CD14-positive monocyte (primary cell): ENCODE data around the gene FRMD4A. TPM values are rescaled to one million over a fixed set of nuclear protein-coding genes. Genes with fewer than 3 reads are reported as not detected.

Experiments used
- DNase-seq, 3 donors: peaks; one replicate each; pipeline ENCODE4 v3.0.0-alpha.2; 2011 to 2022
- H2AFZ ChIP-seq: 2 replicates; pipeline ENCODE4 v1.6.0; 2012; ENCODE audit warnings: mild to moderate bottlenecking, low read depth, low read length, inconsistent platforms; ENCODE audit not compliant: insufficient read depth, poor library complexity, severe bottlenecking
- H3K27ac ChIP-seq, 2 donors: 1 replicate in 1 of 2; 2 replicates in 1 of 2; pipeline ENCODE4 v1.5.1; 2012 to 2013; ENCODE audit warnings: low read length in 2 of 2, control low read depth in 1 of 2, inconsistent platforms in 1 of 2, low read depth in 1 of 2, mild to moderate bottlenecking in 1 of 2
- H3K27me3 ChIP-seq, 2 donors: one replicate each; pipeline versions ENCODE4 v1.6.0 to v1.6.1; 2011 to 2013; ENCODE audit warnings: low read length in 2 of 2; ENCODE audit not compliant: control insufficient read depth in 2 of 2, insufficient read depth in 2 of 2
- H3K36me3 ChIP-seq, 2 donors: replicated peaks in 1 of 2; 1 replicate in 1 of 2; 2 replicates in 1 of 2; pipeline versions ENCODE4 v1.5.1 to v1.6.1; 2012 to 2013; ENCODE audit warnings: low read length in 2 of 2, control low read depth in 1 of 2, inconsistent platforms in 1 of 2, mild to moderate bottlenecking in 1 of 2; ENCODE audit not compliant: insufficient read depth in 2 of 2, control insufficient read depth in 1 of 2
- H3K4me1 ChIP-seq, 2 donors: 1 replicate in 1 of 2; 2 replicates in 1 of 2; pipeline versions ENCODE4 v1.5.1 to v1.6.1; 2012 to 2013; ENCODE audit warnings: low read length in 2 of 2, control low read depth in 1 of 2, inconsistent platforms in 1 of 2, mild to moderate bottlenecking in 1 of 2, moderate library complexity in 1 of 2; ENCODE audit not compliant: insufficient read depth in 2 of 2, control insufficient read depth in 1 of 2
- H3K4me2 ChIP-seq: replicated peaks from 2 replicates; pipeline ENCODE3; 2012; ENCODE audit warnings: low read length, moderate library complexity, mild to moderate bottlenecking; ENCODE audit not compliant: poor library complexity, severe bottlenecking; ENCODE audit errors: extremely low read depth
- H3K4me3 ChIP-seq, 3 experiments: fragments of 200-600 bp in 1 of 3; sonication (generic) in 1 of 3; replicated peaks in 1 of 3; 1 replicate in 2 of 3; 2 replicates in 1 of 3; pipeline ENCODE4 v1.5.1; 2011 to 2013; ENCODE audit warnings: low read length in 3 of 3, mild to moderate bottlenecking in 3 of 3, control low read depth in 2 of 3, low read depth in 2 of 3, inconsistent platforms in 1 of 3, moderate library complexity in 1 of 3
- H3K79me2 ChIP-seq: 2 replicates; pipeline ENCODE4 v1.6.0; 2012; ENCODE audit warnings: mild to moderate bottlenecking, control low read depth, inconsistent platforms, low read length, moderate library complexity; ENCODE audit not compliant: insufficient read depth
- H3K9ac ChIP-seq: 2 replicates; pipeline ENCODE4 v1.6.0; 2017; ENCODE audit warnings: low read length, mild to moderate bottlenecking; ENCODE audit not compliant: insufficient read depth, poor library complexity, severe bottlenecking
- H3K9me3 ChIP-seq, 2 donors: replicated peaks in 1 of 2; 1 replicate in 1 of 2; 2 replicates in 1 of 2; pipeline versions ENCODE4 v1.5.1 to v1.6.1; 2012 to 2013; ENCODE audit warnings: low read length in 2 of 2, control low read depth in 1 of 2; ENCODE audit not compliant: control insufficient read depth in 1 of 2, insufficient read depth in 1 of 2
- H4K20me1 ChIP-seq: 2 replicates; pipeline ENCODE4 v1.6.0; 2012; ENCODE audit warnings: mild to moderate bottlenecking, low read length, control low read depth, moderate library complexity; ENCODE audit not compliant: insufficient read depth
- H3K27ac Mint-ChIP-seq, 7 donors: one replicate each; pipeline ENCODE4 v1.8.0; 2020; ENCODE audit warnings: mild to moderate bottlenecking in 7 of 7, mixed read lengths in 7 of 7, moderate library complexity in 6 of 7, inconsistent platforms in 2 of 7
- H3K27me3 Mint-ChIP-seq, 3 donors: one replicate each; pipeline ENCODE4 v1.8.0; 2021 to 2022; ENCODE audit warnings: low read depth in 3 of 3, mild to moderate bottlenecking in 3 of 3, mixed read lengths in 3 of 3, moderate library complexity in 3 of 3, inconsistent platforms in 1 of 3
- H3K36me3 Mint-ChIP-seq, 2 donors: one replicate each; pipeline ENCODE4 v1.8.0; 2020; ENCODE audit warnings: mixed read lengths in 2 of 2, inconsistent platforms in 1 of 2, mild to moderate bottlenecking in 1 of 2
- H3K4me1 Mint-ChIP-seq: one replicate; pipeline ENCODE4 v1.8.0; 2020; ENCODE audit warnings: mild to moderate bottlenecking, mixed read lengths
- H3K4me3 Mint-ChIP-seq, 2 donors: one replicate each; pipeline ENCODE4 v1.8.0; 2020; ENCODE audit warnings: mild to moderate bottlenecking in 2 of 2, mixed read lengths in 2 of 2, moderate library complexity in 1 of 2
- H3K9me3 Mint-ChIP-seq, 7 donors: one replicate each; pipeline ENCODE4 v1.8.0; 2020 to 2022; ENCODE audit warnings: mixed read lengths in 7 of 7, mild to moderate bottlenecking in 6 of 7, moderate library complexity in 6 of 7, inconsistent platforms in 2 of 7
- CTCF ChIP-seq: fragments of 200-600 bp; IDR thresholded peaks from one replicate; pipeline ENCODE4 v1.8.0; 2022; ENCODE audit warnings: antibody characterized with exemption, mild to moderate bottlenecking
- WGBS: methylation state at CpG from one replicate; pipeline ENCODE4 v1.1.5; 2013; ENCODE audit warnings: missing lambda C conversion rate; ENCODE audit not compliant: insufficient coverage; 5-methylcytosine and 5-hydroxymethylcytosine counted together
- intact Hi-C, 2 donors: fragments of 100-400 bp; cut with micrococcal nuclease; formaldehyde crosslinking; loops; one replicate each; pipeline versions ENCODE4 v1.15.0 to v1.15.1; 2023
- polyA plus RNA-seq, 3 donors: library from polyadenylated mRNA; depleted of rRNA in 1 of 3; unstranded in 2 of 3; stranded (reverse) in 1 of 3; fragments of 300-500 nt in 2 of 3; fragments of >200 nt in 1 of 3; fragmentation: Illumina TruSeq in 2 of 3; gene quantifications; 1 replicate in 2 of 3; 2 replicates in 1 of 3; pipeline ENCODE4 v1.2.3, GENCODE V29; 2012 to 2021

FRMD4A gene
- polyA plus RNA-seq, 3 donors: 0.12 TPM; not detected in 2

- H3K9me3 Mint-ChIP-seq: peaks cover 0 to 3% (median 0%) of the 10 kb centered on the region in 7 donors
- no peak for DNase-seq
- no peak overlapping the region for H3K4me3 Mint-ChIP-seq
- 90% methylated on average over 6 of the region's 8 CpGs for WGBS
- Histone ChIP-seq H3K36me3 (no peaks in the 10 kb centered on the region), H3K27ac (no peak overlapping the region), H3K4me1 (no peaks in the 10 kb centered on the region), H3K9me3 (no peaks in the 10 kb centered on the region), H3K4me3 (no peak overlapping the region), H3K9ac (no peak overlapping the region), H2AFZ (no peak overlapping the region), H3K27me3 (peaks cover 2 to 3% of the 10 kb centered on the region in 2 donors), H3K4me2 (no peak overlapping the region), H4K20me1 (no peaks in the 10 kb centered on the region), H3K79me2 (no peaks in the 10 kb centered on the region)
- no peak overlapping the region for H3K27ac Mint-ChIP-seq
- intact Hi-C loops: no loop called here
- no peak for TF ChIP-seq CTCF
- peaks cover 2% of the 10 kb centered on the region for H3K4me1 Mint-ChIP-seq
- H3K36me3 Mint-ChIP-seq: no peaks in the 10 kb centered on the region
- peaks cover 11 to 16% (median 15%) of the 10 kb centered on the region in 3 donors for H3K27me3 Mint-ChIP-seq
These were observed 529.4 kb downstream of the FRMD4A start for GRCh38 chr10:13801156-13801906.

- intact Hi-C loops: no loop called here
These were observed 533.6 kb downstream of the FRMD4A start for GRCh38 chr10:13797164-13797563.

More at GRCh38 chr10:13797164-13797563, 533.6 kb downstream of the FRMD4A start:
- Histone ChIP-seq H3K27me3 (peaks cover 0 to 2% of the 10 kb centered on the region in 2 donors), H3K4me3 (no peak overlapping the region), H3K9ac (no peak overlapping the region), H3K36me3 (no peaks in the 10 kb centered on the region), H3K79me2 (no peaks in the 10 kb centered on the region), H4K20me1 (no peaks in the 10 kb centered on the region), H2AFZ (no peak overlapping the region), H3K4me2 (no peak overlapping the region), H3K9me3 (no peaks in the 10 kb centered on the region), H3K4me1 (no peaks in the 10 kb centered on the region), H3K27ac (no peak overlapping the region)
- H3K4me1 Mint-ChIP-seq: peaks cover 10% of the 10 kb centered on the region
- H3K27me3 Mint-ChIP-seq: peaks cover 0 to 13% (median 6%) of the 10 kb centered on the region in 3 donors
- TF ChIP-seq CTCF: no peak
- no peak overlapping the region for H3K27ac Mint-ChIP-seq
- peaks cover 0 to 3% (median 0%) of the 10 kb centered on the region in 7 donors for H3K9me3 Mint-ChIP-seq
- no peak for DNase-seq
- no peak overlapping the region for H3K4me3 Mint-ChIP-seq
- WGBS: 100% methylated on average over 3 of the region's 9 CpGs
- H3K36me3 Mint-ChIP-seq: no peaks in the 10 kb centered on the region
